Dedifferentiated amniotic fluid mesenchymal stem cell (primary cell): Measurements from ENCODE around the gene UCMA.

Experiments used
- DNase-seq: peaks from one replicate; pipeline ENCODE4 v3.0.0-alpha.2; 2016; ENCODE audit errors: extremely low spot score

Gene UCMA

DNA sequence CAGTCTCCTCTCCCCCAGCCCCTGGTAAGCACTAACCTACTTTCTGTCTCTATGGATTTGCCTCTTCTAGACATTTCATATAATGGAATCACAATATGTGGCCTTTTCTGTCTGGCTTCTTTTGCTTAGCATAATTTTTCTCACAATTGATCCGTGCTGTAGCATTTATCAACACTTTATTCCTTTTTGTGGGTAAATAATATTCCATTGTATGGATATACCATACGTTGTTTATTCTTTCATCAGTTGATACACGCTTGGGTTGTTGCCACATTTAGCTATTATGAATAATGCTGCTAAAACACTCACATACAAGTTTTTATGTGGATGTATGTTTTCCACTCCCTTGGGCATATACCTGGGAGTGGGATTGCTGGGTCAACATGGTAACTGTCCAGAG lies 47.0 kb downstream of the UCMA start:
- no peak for DNase-seq

GRCh38 chr10:13184730-13185514 lies 49.3 kb downstream of the UCMA start:
- no peak for DNase-seq

DNA sequence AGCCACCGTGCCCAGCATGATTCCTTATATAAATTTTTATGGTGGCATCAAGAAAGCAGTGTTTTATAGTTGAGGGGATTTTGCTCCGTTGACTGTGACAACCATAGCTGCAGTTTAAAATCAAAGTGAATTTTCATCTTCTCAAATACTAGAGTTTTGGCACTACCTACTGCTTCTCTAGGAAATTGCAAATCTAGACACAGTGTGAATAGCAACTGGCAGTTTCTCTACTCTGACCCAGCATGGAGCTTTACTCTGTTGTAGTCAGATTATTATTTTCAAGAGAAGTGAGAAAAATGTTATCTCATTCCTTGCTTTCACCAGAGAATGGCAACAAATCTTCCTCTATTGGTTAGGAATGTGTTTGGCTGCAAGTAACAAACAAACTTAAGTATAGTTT lies 49.9 kb downstream of the UCMA start:
- DNase-seq = no peak

GRCh38 chr10:13183625-13184024 lies 50.5 kb downstream of the UCMA start:
- no peak for DNase-seq

GRCh38 chr10:13182424-13182823 lies 51.8 kb downstream of the UCMA start:
- no peak for DNase-seq

- DNase-seq = no peak
These were observed 53.4 kb downstream of the UCMA start for GRCh38 chr10:13180788-13181187.

GRCh38 chr10:13173616-13174015 lies 60.6 kb downstream of the UCMA start:
- no peak for DNase-seq
